Astrocyte (in vitro differentiated cells and primary cell): Measurements from ENCODE around the gene SCLT1. TPM values are rescaled to one million over a fixed set of nuclear protein-coding genes. Genes with fewer than 3 reads are reported as not detected.

ENCODE experiments used
- DNase-seq: peaks from one replicate; pipeline ENCODE4 v3.0.0-alpha.2; 2010; ENCODE audit warnings: low read depth
- FAIRE-seq: peaks from 2 replicates; lab custom pipeline; 2011; peaks lifted over from hg19 to GRCh38; lab: Jason Lieb, UNC
- H2AFZ ChIP-seq: 2 replicates; pipeline ENCODE4 v1.6.0; 2012; ENCODE audit warnings: low read depth, low read length, inconsistent platforms
- H3K27ac ChIP-seq: 2 replicates; pipeline ENCODE4 v1.5.1; 2011; ENCODE audit warnings: low read depth, low read length, inconsistent platforms
- H3K27me3 ChIP-seq: 2 replicates; pipeline ENCODE4 v1.6.0; 2011; ENCODE audit warnings: low read length, inconsistent platforms; ENCODE audit not compliant: insufficient read depth
- H3K36me3 ChIP-seq: 2 replicates; pipeline ENCODE4 v1.5.1; 2011; ENCODE audit warnings: low read length, inconsistent platforms; ENCODE audit not compliant: insufficient read depth
- H3K4me1 ChIP-seq: 2 replicates; pipeline ENCODE4 v1.5.1; 2011; ENCODE audit warnings: low read length, inconsistent platforms; ENCODE audit not compliant: insufficient read depth
- H3K4me2 ChIP-seq: 2 replicates; pipeline ENCODE4 v1.6.0; 2012; ENCODE audit warnings: low read length, inconsistent platforms
- H3K4me3 ChIP-seq: 2 replicates; pipeline ENCODE4 v1.5.1; 2011; ENCODE audit warnings: low read depth, mild to moderate bottlenecking, low read length, inconsistent platforms; ENCODE audit not compliant: insufficient read depth
- H3K79me2 ChIP-seq: 2 replicates; pipeline ENCODE4 v1.6.0; 2012; ENCODE audit warnings: mild to moderate bottlenecking, low read length, inconsistent platforms; ENCODE audit not compliant: insufficient read depth
- H3K9ac ChIP-seq: 2 replicates; pipeline ENCODE4 v1.6.0; 2012; ENCODE audit warnings: mild to moderate bottlenecking, low read length, inconsistent platforms
- H3K9me3 ChIP-seq: 2 replicates; pipeline ENCODE4 v1.5.1; 2012; ENCODE audit warnings: low read depth, mild to moderate bottlenecking, low read length, inconsistent platforms; ENCODE audit not compliant: insufficient read depth
- H4K20me1 ChIP-seq: 2 replicates; pipeline ENCODE4 v1.6.0; 2012; ENCODE audit warnings: low read length, inconsistent platforms; ENCODE audit not compliant: insufficient read depth
- H3K27ac Mint-ChIP-seq: one replicate; pipeline ENCODE4 v1.8.0; 2021; ENCODE audit warnings: mild to moderate bottlenecking, mixed read lengths; ENCODE audit not compliant: unreplicated experiment
- H3K27me3 Mint-ChIP-seq: one replicate; pipeline ENCODE4 v1.8.0; 2021; ENCODE audit warnings: low read depth, mixed read lengths; ENCODE audit not compliant: unreplicated experiment
- H3K36me3 Mint-ChIP-seq: one replicate; pipeline ENCODE4 v1.8.0; 2021; ENCODE audit warnings: low read depth, mixed read lengths; ENCODE audit not compliant: unreplicated experiment
- H3K4me1 Mint-ChIP-seq: one replicate; pipeline ENCODE4 v1.8.0; 2021; ENCODE audit warnings: low read depth, mixed read lengths; ENCODE audit not compliant: unreplicated experiment
- H3K4me3 Mint-ChIP-seq: one replicate; pipeline ENCODE4 v1.8.0; 2021; ENCODE audit warnings: mild to moderate bottlenecking, moderate library complexity, mixed read lengths; ENCODE audit not compliant: unreplicated experiment
- H3K9me3 Mint-ChIP-seq: one replicate; pipeline ENCODE4 v1.8.0; 2021; ENCODE audit warnings: mild to moderate bottlenecking, mixed read lengths; ENCODE audit not compliant: unreplicated experiment
- CTCF ChIP-seq: IDR thresholded peaks from 2 replicates; pipeline ENCODE4 v1.5.1; 2011; ENCODE audit warnings: low read depth, mild to moderate bottlenecking, inconsistent platforms, low read length, moderate library complexity; ENCODE audit not compliant: insufficient read depth
- EZH2 ChIP-seq: IDR thresholded peaks from 2 replicates; pipeline ENCODE4 v1.6.1; 2012; ENCODE audit warnings: mild to moderate bottlenecking, low read length, inconsistent platforms; ENCODE audit not compliant: insufficient read depth
- total RNA-seq: library from RNA; stranded (reverse); gene quantifications from 2 replicates; pipeline ENCODE4 v1.2.1, GENCODE V29; 2021

Gene SCLT1
- total RNA-seq, 1 donor from 2014 or later = 11.3 TPM

GRCh38 chr4:129110931-129111330 lies 17.6 kb upstream of the SCLT1 start:
- TF ChIP-seq EZH2 (no peak), CTCF (no peak)
- no peaks in the 10 kb centered on the region for H3K4me1 ChIP-seq
- Mint-ChIP-seq H3K36me3 (peaks cover 5% of the 10 kb centered on the region), H3K9me3 (no peaks in the 10 kb centered on the region), H3K27ac (no peak overlapping the region), H3K27me3 (no peaks in the 10 kb centered on the region), H3K4me1 (no peaks in the 10 kb centered on the region), H3K4me3 (no peak overlapping the region)
- no peak overlapping the region for H3K4me2 ChIP-seq
- H3K36me3 ChIP-seq = no peaks in the 10 kb centered on the region
- H3K9ac ChIP-seq = no peak overlapping the region
- H4K20me1 ChIP-seq = no peaks in the 10 kb centered on the region
- FAIRE-seq (no peak), DNase-seq (no peak)
- H3K79me2 ChIP-seq = no peaks in the 10 kb centered on the region
- H3K4me3 ChIP-seq = no peak overlapping the region
- no peak overlapping the region for H3K27ac ChIP-seq
- no peak overlapping the region for H2AFZ ChIP-seq
- no peaks in the 10 kb centered on the region for H3K27me3 ChIP-seq
- no peaks in the 10 kb centered on the region for H3K9me3 ChIP-seq

- no peaks in the 10 kb centered on the region for H3K36me3 ChIP-seq
- H3K4me3 ChIP-seq = no peak overlapping the region
- H4K20me1 ChIP-seq = no peaks in the 10 kb centered on the region
- H3K79me2 ChIP-seq = no peaks in the 10 kb centered on the region
- no peak overlapping the region for H2AFZ ChIP-seq
- no peak overlapping the region for H3K4me3 Mint-ChIP-seq
- H3K27me3 ChIP-seq = no peaks in the 10 kb centered on the region
- H3K27ac Mint-ChIP-seq = no peak overlapping the region
- peaks cover 5% of the 10 kb centered on the region for H3K36me3 Mint-ChIP-seq
- no peaks in the 10 kb centered on the region for H3K4me1 Mint-ChIP-seq
- H3K27ac ChIP-seq = no peak overlapping the region
- DNase-seq (no peak), FAIRE-seq (no peak)
- TF ChIP-seq CTCF = no peak
- no peak for TF ChIP-seq EZH2
- no peaks in the 10 kb centered on the region for H3K4me1 ChIP-seq
- no peaks in the 10 kb centered on the region for H3K9me3 Mint-ChIP-seq
- no peak overlapping the region for H3K4me2 ChIP-seq
- H3K9ac ChIP-seq = no peak overlapping the region
- no peaks in the 10 kb centered on the region for H3K9me3 ChIP-seq
- no peaks in the 10 kb centered on the region for H3K27me3 Mint-ChIP-seq
These were observed 16.9 kb upstream of the SCLT1 start for GRCh38 chr4:129109965-129110824.

- DNase-seq (no peak), FAIRE-seq (no peak)
- Histone ChIP-seq H3K27ac (no peak overlapping the region), H3K4me3 (no peak overlapping the region), H3K9me3 (no peaks in the 10 kb centered on the region), H4K20me1 (no peaks in the 10 kb centered on the region), H3K27me3 (no peaks in the 10 kb centered on the region), H3K79me2 (no peaks in the 10 kb centered on the region), H3K4me2 (no peak overlapping the region), H2AFZ (no peak overlapping the region), H3K9ac (no peak overlapping the region), H3K4me1 (no peaks in the 10 kb centered on the region), H3K36me3 (peaks cover 2% of the 10 kb centered on the region)
- Mint-ChIP-seq H3K27me3 (no peaks in the 10 kb centered on the region), H3K36me3 (no peaks in the 10 kb centered on the region), H3K9me3 (no peaks in the 10 kb centered on the region), H3K27ac (no peak overlapping the region), H3K4me3 (no peak overlapping the region), H3K4me1 (peaks cover 4% of the 10 kb centered on the region)
- TF ChIP-seq CTCF (no peak), EZH2 (no peak)
These were observed 5.2 kb upstream of the SCLT1 start for GRCh38 chr4:129098531-129099001.
